Large intestine (tissue), 3 donors: ENCODE results near the gene ZNF566. TPM values are rescaled to one million over a fixed set of nuclear protein-coding genes. Genes with fewer than 3 reads are reported as not detected.
A peak's percentile ranks its signal among the peaks of the same experiment; 100 is the strongest.
"Not testable (repeated sequence)": the region's sequence is repeated elsewhere in the genome, so short reads cannot be mapped to it uniquely, and the experiment has no call there.

Experiments
- DNase-seq, 2 donors: peaks; one replicate each; pipeline versions ENCODE4 v3.0.0 to v3.0.0-alpha.2; 2013
- H3K27ac ChIP-seq: one replicate; pipeline ENCODE4 v1.5.1; 2013; ENCODE audit warnings: low read length
- H3K27me3 ChIP-seq: 2 replicates; pipeline ENCODE4 v1.6.1; 2013; ENCODE audit warnings: low read length; ENCODE audit not compliant: control insufficient read depth, insufficient read depth
- H3K36me3 ChIP-seq: 2 replicates; pipeline ENCODE4 v1.6.1; 2013; ENCODE audit warnings: low read length; ENCODE audit not compliant: control insufficient read depth, insufficient read depth
- H3K4me1 ChIP-seq: one replicate; pipeline ENCODE4 v1.6.1; 2013; ENCODE audit warnings: low read length; ENCODE audit not compliant: control insufficient read depth, insufficient read depth
- H3K4me3 ChIP-seq: one replicate; pipeline ENCODE4 v1.5.1; 2013; ENCODE audit warnings: low read length
- H3K9me3 ChIP-seq: one replicate; pipeline ENCODE4 v1.6.1; 2013; ENCODE audit warnings: mild to moderate bottlenecking, low read depth, low read length, moderate library complexity; ENCODE audit not compliant: control insufficient read depth
- WGBS: methylation state at CpG from one replicate; pipeline ENCODE4 v1.1.5; 2013; ENCODE audit warnings: low lambda C conversion rate; ENCODE audit not compliant: insufficient coverage; 5-methylcytosine and 5-hydroxymethylcytosine counted together
- polyA plus RNA-seq: library from polyadenylated mRNA; unstranded; fragments of 120-200 nt; gene quantifications from one replicate; pipeline ENCODE4 v1.2.1, GENCODE V29; 2013

Gene ZNF566
- polyA plus RNA-seq, 1 donor, result 12.5 TPM

DNA sequence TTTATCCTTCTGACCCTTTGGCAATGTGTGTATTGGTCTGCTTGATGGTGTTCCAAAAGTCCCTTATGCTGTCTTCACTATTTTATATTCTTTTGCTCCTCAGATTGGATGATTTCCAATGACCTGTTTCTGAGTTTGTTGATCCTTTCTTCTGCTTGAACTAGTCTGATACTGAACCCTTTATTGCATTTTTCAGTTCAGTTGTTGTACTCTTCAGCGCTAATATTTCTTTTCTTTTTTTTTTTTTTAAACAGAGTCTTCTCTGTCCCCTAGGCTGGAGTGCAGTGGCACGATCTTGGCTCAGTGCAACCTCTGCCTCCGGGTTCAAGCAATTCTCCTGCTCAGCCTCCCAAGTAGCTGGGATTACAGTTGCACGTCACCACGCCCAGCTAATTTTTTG is 12.6 kb upstream of the ZNF566 start:
- DNase-seq, result no peak
- Histone ChIP-seq H3K4me1 (no peaks in the 10 kb centered on the region), H3K36me3 (no peaks in the 10 kb centered on the region), H3K9me3 (peaks cover 37% of the 10 kb centered on the region), H3K4me3 (no peak overlapping the region), H3K27ac (no peak overlapping the region), H3K27me3 (no peaks in the 10 kb centered on the region)
- WGBS, result 100% methylated on average over 1 of the region's 5 CpGs

DNA sequence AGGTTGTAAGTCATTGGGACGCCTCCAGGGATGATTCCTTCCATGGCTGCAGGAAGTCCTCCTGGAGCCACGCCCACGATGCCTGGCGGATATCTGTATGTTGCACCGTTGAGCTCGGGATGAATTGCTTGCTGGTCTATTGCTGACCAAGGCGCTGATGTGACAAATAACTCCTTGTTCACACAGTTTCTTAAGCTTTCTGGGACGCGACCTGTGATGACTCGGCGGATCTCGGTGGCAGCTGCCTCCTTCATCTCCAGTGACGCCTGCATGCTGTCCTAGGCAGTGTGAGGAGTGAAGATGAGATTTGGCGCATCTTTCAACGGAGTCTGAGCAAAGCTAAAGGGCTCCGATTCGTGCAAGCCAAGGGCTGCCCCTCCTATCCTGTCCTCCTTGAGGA is 7.6 kb upstream of the ZNF566 start:
- Histone ChIP-seq H3K4me1 (no peaks in the 10 kb centered on the region), H3K9me3 (peaks cover 23% of the 10 kb centered on the region), H3K27me3 (no peaks in the 10 kb centered on the region), H3K4me3 (no peak overlapping the region), H3K27ac (no peak overlapping the region), H3K36me3 (no peaks in the 10 kb centered on the region)
- WGBS, result no CpG with 5 or more reads among the region's 17 CpGs
- DNase-seq, result no peak

DNA sequence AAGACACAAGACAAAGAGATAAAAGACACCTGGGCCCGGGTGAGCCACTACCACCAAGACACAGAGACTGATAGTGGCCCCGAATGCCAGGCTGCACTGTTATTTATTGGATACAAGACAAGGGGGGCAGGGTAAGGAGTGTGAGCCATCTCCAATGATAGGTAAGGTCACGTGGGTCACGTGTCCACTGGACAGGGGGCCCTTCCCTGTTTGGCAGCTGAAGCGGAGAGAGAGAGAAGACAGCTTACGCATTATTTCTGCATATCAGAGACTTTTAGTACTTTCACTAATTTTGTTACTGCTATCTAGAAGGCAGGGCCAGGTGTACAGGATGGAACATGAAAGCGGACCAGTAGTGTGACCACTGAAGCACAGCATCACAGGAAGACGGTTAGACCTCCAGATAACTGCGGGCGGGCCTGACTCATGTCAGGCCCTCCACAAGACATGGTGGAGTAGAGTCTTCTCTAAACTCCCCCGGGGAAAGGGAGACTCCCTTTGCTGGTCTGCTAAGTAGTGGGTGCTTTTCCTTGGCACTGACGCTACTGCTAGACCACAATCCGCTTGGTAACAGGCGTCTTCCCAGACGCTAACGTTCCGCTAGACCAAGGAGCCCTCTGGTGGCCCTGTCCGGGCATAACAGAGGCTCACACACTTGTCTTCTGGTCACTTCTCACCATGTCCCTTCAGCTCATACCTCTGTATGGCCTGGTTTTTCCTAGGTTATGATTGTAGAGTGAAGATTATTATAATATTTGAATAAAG is 3.5 kb upstream of the ZNF566 start:
- not testable (repeated sequence) for H3K27me3 ChIP-seq, H3K4me1 ChIP-seq, H3K27ac ChIP-seq, H3K36me3 ChIP-seq, H3K4me3 ChIP-seq
- peaks cover 20% of the 10 kb centered on the region for H3K9me3 ChIP-seq
- DNase-seq, result peak in 1 of 2 donors; percentile 2
- WGBS, result 27% methylated on average over 2 of the region's 18 CpGs

DNA sequence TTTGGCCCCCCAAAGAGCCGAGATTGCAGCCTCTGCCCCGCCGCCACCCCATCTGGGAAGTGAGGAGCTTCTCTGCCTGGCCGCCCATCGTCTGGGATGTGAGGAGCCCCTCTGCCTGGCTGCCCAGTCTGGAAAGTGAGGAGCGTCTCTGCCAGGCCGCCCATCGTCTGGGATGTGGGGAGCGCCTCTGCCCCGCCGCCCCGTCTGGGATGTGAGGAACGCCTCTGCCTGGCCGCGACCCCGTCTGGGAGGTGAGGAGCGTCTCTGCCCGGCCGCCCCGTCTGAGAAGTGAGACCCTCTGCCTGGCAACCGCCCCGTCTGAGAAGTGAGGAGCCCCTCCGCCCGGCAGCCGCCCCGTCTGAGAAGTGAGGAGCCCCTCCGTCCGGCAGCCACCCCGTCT is 1.5 kb upstream of the ZNF566 start:
- not testable (repeated sequence) for H3K4me3 ChIP-seq, H3K27me3 ChIP-seq, H3K27ac ChIP-seq, H3K9me3 ChIP-seq, DNase-seq, H3K4me1 ChIP-seq, H3K36me3 ChIP-seq
- WGBS, result no CpG with 5 or more reads among the region's 29 CpGs

DNA sequence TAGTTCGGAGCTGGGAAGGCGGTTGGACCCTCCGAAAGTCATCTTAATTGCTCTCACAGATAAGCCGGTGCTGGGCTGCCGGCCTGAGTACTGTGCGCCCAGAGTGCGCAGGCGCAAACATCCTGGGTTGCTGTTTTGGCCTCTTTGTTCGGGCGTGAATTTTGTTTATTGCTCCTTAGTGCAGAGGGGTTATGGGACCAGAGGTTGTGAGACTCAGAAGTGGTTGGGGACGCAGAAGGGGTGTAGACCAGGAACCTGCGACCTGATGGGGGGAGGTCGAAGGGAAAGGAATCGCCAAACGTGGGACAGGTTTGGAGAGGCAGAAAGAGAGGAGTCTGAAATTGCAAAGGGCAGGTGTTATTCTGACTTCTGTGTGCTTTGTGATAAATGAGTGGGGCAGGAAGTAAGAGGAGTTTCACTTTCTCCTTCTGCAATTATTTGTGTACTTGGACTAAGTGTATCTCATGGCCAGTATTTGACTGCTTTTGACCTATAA is 607 bp upstream of the ZNF566 start:
- Histone ChIP-seq H3K27me3 (no peaks in the 10 kb centered on the region), H3K4me1 (no peaks in the 10 kb centered on the region), H3K27ac (peak overlapping the region; percentile 91), H3K36me3 (no peaks in the 10 kb centered on the region), H3K9me3 (peaks cover 17% of the 10 kb centered on the region), H3K4me3 (peak overlapping the region; percentile 79)
- 33% methylated on average over 3 of the region's 15 CpGs for WGBS
- peak in 1 of 2 donors; percentile 91 for DNase-seq

DNA sequence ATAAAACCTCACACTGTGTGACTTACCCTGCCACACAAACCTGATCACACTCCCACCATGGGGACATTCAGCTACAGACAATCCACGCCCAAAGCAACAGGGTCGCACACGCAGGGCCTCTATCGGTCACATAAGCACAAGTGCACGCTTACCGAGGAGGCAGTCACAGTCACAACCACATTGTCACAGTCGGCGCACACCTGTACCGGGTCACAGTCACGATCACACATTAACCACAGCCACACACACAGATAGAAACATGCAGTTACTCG is 579 bp downstream of the ZNF566 start:
- no peak for DNase-seq
- Histone ChIP-seq H3K27me3 (no peaks in the 10 kb centered on the region), H3K4me3 (peak overlapping the region; percentile 79), H3K27ac (peak overlapping the region; percentile 91), H3K36me3 (peaks cover 2% of the 10 kb centered on the region), H3K4me1 (no peaks in the 10 kb centered on the region), H3K9me3 (peaks cover 18% of the 10 kb centered on the region)
- WGBS, result no CpG with 5 or more reads among the region's 11 CpGs

DNA sequence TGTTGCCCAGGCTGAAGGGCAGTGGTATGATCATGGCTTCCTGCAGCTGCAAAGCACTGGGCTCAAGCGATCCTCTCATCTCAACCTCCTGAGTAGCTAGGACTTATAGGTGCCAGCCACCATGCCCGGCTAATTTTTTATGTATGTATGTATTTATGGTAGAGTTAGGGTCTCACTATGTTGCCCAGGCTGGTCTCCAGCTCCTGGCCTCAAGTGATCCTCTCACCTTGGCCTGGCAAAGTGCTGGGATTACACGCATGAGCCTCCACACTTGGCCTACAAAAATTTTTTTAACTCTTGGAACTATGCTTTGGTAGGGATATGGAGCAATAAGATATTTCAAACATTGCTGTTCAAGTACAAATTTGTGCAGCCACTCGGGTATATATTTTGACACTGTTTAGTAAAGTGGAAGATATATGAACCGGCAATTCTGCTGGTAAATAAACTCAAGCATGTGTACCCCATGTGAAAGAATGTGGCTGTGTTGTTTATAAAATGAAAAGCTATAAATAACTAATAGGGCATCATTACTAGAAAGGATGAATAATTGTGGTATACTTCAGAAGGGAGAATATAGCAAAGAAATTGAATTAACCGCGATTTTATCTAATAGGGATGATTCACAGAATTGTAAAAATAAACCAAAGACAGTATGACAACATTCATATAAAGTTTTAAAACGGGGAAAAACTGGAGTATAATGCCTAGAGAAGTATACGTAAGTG is 1.1 kb downstream of the ZNF566 start:
- H3K4me3 ChIP-seq, result peak overlapping the region; percentile 79
- peak overlapping the region; percentile 91 for H3K27ac ChIP-seq

DNA sequence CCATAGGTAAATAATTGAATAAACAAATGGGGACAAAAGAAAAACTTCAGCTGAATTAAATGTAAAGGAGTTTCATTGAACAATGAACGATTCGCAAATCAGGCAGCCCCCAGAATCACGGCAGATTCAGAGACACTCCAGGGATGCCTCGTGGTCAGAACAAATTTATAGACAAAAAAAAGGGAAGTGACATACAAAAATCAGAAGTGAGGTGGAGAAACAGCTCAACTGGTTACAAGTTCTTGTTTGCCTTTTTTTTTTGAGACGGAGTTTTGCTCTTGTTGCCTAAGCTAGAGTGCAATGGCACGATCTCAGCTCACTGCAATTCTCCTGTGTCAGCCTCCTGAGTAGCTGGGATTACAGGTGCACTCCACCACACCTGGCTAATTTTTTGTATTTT is 5.7 kb downstream of the ZNF566 start:
- 85% methylated on average over 2 of the region's 6 CpGs for WGBS
- no peak overlapping the region for H3K4me3 ChIP-seq

More for the DNA sequence above, 1.1 kb downstream of the ZNF566 start:
- no peaks in the 10 kb centered on the region for H3K4me1 ChIP-seq
- H3K36me3 ChIP-seq, result peaks cover 2% of the 10 kb centered on the region
- WGBS, result 28% methylated on average over 3 of the region's 9 CpGs
- peaks cover 18% of the 10 kb centered on the region for H3K9me3 ChIP-seq
- DNase-seq, result no peak
- no peaks in the 10 kb centered on the region for H3K27me3 ChIP-seq

DNA sequence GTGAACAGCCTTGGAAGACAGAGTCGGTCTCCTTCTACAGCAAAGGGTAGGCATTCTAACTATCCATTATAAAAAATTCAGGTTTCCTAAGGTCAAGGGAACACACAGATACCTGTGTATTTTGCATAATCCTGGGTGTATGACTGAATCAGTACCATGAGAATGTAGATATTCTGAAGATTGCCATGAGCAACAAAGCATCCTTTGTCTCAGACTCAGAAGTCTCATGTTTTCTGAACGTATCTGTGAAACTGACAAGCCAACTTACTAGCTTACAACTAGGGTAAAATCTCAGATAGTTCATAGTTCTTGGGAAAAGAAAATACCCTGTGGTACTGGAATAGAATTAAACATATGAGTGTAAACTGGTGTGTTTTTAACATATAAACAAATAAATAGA is 6.5 kb downstream of the ZNF566 start:
- no peaks in the 10 kb centered on the region for H3K4me1 ChIP-seq
- WGBS, result 100% methylated on average over 1 of the region's 2 CpGs
- H3K4me3 ChIP-seq, result no peak overlapping the region
- no peak overlapping the region for H3K27ac ChIP-seq
- no peaks in the 10 kb centered on the region for H3K27me3 ChIP-seq
- no peak for DNase-seq
- peaks cover 26% of the 10 kb centered on the region for H3K9me3 ChIP-seq
- peaks cover 2% of the 10 kb centered on the region for H3K36me3 ChIP-seq

More for the DNA sequence above, 5.7 kb downstream of the ZNF566 start:
- peaks cover 2% of the 10 kb centered on the region for H3K36me3 ChIP-seq
- H3K27me3 ChIP-seq, result no peaks in the 10 kb centered on the region
- no peak for DNase-seq
- H3K27ac ChIP-seq, result no peak overlapping the region
- peaks cover 26% of the 10 kb centered on the region for H3K9me3 ChIP-seq
- no peaks in the 10 kb centered on the region for H3K4me1 ChIP-seq

DNA sequence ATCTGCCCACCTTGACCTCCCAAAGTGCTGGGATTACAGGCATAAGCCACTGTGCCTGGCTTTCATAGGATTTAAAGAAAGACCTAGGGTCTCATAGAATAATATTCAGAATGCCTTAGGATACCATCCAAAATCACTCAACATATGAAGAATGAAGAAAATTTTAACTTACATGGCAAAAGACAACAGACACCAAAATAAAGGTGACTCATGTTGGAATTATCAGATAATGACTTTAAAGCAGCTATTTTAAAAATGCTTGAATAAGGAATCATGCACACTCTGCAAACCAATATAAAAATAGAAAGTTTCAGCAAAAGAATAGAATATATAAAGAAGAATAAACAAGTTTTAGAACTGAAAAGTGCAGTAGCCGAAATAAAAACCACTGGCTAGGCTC is 29.3 kb downstream of the ZNF566 start:
- 100% methylated on average over 1 of the region's 1 CpG for WGBS
- H3K27me3 ChIP-seq, result no peaks in the 10 kb centered on the region
- no peak for DNase-seq
- H3K9me3 ChIP-seq, result peaks cover 26% of the 10 kb centered on the region
- H3K27ac ChIP-seq, result no peak overlapping the region
- no peaks in the 10 kb centered on the region for H3K4me1 ChIP-seq
- no peak overlapping the region for H3K4me3 ChIP-seq
- H3K36me3 ChIP-seq, result peaks cover 3% of the 10 kb centered on the region
